GM21825 (cell line): ENCODE results near the gene MAST4.

ENCODE experiments used
- ATAC-seq: cut with Tn5 transposase; IDR thresholded peaks from one replicate; pipeline ENCODE4 v1.9.1; 2021; ENCODE audit warnings: mild to moderate bottlenecking, moderate library complexity; ENCODE audit not compliant: unreplicated experiment

The MAST4 gene

DNA sequence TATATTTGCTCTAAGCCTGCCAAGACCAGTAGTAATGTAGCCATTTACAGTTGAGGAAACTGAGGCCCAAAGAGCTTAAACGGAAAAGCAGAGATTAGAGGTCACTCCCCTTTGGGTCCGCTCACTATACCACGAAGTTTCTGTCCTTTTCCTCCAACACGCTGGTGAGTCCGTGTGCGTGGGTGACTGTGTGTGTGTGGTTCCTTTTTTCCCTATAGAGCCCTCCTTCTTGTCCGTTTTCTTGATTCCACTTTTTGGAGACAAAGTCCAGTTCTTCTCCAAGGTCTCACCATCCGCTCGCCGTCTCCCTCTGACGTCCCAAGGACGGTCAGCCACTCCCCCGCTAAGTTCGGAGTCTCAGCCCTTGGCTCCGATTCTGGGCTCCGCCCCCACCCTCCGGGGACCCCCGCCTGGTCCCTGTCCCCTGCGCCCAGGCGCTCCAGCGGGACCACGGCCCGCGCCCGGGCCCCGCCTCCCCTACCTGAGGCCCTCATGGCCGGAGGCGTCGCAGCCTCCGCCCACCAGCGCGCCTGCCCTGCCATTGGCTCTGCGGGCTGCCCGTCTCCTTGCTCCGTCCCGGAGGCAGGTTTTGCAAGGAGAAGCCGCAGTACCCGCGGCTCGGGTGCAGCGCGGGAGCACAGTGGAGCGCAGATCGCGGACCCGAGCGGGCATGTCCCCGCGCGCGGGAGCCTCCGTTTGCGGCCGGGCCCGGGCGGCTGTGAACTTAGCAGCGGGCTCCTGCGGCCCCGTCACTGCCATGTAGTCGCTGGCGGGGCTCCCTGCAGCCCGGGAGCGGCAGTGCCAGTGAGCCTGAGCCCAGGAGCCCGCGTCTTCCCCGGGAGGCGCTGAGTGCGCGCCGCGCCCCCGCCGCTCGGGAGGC lies at the start of gene MAST4:
TSS of gene MAST4 (plus strand) at position 638 of the 880 bp plus-strand sequence. CDS start 263 bp downstream, outside the sequence.
- ATAC-seq, result peak; percentile 98

DNA sequence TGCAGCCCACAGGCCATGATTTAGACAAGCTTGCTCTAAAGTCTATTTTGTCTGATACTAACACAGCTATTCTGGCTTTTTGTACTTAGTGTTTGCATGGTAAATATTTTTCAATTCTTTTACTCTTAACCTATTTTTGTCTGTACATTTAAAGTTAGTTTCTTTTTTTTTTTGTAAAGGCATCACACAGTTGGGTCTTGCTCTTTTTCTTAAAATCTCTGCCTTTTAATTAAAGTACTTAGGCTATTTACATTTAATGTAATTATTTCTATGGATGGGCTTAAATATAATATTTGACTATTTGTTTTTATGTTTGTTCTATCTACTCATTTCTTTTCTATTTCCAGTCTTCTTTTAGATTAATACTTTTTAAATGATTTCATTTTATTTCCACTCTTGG lies 49.7 kb upstream of the MAST4 start:
- ATAC-seq, result no peak

DNA sequence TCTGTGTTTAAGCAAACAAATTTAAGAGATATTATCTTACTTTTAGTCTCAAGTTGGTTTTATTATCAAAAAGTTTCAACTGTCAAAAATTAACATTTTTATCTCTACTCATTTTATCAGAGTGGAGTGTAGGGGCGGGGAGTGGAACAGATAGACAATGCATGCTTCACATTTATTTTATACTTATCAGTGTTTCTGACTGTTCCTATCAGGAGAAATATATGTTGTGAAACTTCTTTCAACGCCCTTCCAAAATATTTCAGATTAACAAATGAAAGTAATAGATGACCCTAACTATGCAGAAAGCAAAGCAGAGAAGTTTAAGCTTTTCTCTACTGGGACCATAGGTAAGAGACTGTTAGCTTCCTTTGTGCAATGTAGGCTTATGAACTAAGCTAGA lies 44.9 kb upstream of the MAST4 start:
- ATAC-seq, result no peak

DNA sequence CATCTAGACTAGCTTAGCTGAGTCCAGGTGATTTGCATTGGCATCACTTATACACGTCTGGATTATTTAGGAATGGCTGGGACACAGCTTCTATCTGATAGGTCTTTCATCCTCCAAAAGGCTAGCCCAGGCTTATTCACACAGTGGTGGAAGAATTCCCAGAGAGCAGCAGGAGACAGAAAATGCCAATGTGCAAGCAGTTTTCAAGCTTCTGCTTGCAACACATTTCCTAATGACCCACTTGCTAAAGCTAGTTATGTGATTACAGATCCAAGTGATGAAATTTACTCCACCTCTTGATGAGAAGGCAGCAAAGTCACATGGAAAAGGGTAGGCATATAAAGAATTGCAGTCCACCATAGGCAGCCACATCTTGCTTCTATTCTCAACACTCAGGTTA lies 44.2 kb upstream of the MAST4 start:
- no peak for ATAC-seq

DNA sequence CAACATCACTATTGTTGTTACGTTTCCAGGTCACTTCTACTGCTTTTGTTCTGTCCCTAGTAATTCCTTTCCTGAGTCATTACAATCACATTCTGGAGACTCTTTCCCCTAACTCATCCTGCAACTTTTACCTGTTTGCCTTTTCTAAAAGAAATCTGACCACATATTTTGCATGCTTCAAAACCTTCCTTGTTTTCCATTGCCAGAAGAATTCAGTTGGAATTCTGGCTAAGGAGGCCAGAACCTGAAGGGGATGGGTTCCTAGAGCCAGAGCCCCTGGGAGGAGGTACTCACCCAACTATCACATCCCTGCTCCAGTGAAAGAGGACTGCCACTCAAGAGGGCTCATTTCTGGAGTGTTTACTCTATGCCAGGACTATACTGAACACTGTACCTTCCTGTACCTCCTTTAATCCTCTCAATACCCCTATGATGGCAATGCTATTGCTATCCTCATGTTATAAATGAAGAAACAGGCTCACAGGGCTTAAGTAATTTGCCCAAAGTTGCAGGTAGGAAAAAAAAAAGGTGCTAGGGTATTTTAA lies 42.8 kb upstream of the MAST4 start:
- no peak for ATAC-seq

DNA sequence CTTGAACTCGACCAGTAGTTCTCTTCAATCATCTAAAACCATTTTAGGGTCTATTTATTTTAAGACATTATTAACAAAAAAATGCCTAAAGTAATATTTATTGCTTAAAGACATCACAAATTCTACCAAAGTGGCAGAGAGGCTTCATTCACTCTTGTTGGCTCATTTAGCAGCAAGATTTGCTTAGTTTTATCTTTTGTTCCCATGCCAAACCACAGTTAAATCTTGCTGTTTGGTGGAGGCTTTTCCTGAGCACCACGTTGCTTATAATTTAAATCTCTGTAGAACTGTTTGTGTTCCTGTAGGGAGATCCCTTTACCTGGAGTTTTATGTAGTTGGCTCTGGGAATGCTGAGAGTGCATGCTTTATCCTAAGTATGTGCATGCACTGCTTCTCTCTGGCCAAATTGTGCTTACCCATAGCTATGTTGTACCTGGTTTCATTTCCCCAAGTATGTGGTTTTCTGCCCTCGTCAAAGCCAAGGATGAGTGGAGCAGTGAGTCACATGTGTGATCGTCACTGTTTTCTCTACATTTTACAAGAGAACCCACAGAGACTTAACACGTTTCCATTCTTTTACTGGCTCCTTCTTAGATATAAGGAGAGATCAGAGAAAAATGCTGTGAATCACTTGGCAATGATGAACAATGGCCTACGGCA lies 42.1 kb upstream of the MAST4 start:
- peak; percentile 98 for ATAC-seq

DNA sequence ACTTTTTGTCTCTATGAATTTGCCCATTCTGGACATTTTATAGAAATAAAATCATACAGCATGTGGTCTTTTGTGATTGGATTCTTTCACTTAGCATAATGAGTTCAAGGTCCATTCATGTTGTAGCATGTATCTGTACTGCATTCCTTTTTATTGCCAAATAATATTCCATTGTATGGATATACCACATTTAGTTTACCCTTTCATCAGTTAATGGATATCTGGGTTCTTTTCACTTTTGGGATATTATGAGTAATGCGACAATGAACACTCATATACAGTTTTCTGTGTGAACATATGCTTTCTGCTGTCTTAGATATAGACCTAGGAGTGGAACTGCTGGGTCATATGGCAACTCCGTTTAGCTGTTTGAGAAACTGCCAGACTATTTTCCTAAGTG lies 41.3 kb upstream of the MAST4 start:
- ATAC-seq, result no peak

DNA sequence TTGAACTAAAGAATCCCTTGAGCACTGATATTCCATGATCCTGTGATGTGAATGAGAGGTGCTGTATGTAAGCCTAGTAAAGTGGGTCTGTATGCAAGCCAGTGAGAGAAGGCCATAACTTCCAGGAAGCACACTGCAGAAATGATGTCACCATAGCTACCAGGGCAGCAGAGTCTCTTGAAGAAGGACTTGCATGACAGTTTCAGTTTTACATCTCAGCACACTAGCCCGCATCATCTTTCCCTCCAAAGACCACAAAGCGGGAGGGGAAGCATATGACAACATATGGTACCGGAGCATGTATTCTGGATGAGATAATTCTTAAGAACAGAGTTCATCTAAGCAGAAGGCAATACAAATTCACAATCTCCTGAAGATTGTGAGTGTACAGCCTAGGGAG lies 37.6 kb upstream of the MAST4 start:
- ATAC-seq, result peak; percentile 65

DNA sequence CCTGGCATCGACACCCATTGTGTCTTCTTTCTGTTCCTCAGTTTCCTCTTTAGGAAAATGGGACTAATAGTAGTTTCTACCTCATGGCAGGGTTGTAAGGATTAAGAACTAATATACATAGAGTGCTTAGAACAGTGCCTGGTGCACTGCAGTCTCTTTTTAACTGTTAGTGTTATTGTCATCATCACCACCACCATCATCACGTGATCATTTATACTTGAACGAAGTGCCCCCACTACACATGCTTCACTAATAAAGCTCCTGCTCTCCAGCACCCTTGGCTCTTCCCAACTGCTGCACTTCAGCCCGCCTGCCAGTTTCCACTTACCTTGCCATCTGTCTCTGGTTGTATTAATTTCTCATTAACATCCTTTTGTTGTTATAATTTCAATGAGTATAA lies 35.8 kb upstream of the MAST4 start:
- no peak for ATAC-seq

DNA sequence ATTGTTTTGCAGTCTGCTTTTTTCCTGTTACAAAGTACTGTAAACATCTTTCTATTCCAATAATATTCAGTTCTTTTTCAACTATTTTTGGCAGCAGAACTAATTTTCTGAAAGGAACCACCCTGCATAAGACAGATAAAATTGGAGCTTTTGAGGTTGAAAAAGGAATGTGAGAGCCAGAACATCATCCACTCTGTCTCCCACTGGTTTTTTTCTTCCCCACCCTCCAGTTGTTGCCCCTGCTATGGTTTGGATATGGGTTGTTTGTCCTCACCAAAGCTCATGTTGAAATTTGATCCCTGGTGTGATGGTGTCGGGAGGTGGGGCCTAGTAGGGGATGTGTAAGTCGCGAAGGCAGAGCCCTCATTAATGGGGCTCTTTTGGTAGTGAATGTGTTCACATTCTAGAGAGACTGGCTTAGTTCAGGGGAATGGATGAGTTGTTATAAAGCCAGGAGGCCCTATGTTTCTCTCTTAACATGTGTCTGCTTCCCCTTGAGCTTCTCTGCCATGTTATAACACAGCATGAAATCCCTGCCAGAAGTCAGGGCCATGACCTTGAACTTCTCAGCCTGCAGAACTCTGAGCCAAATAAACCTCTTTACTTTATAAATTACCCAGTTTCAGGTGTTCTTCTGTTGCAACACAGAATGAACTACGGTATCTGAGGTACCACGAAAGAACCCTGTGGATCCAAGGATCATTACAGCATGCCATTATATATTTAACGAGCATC lies 34.8 kb upstream of the MAST4 start:
- ATAC-seq, result no peak

DNA sequence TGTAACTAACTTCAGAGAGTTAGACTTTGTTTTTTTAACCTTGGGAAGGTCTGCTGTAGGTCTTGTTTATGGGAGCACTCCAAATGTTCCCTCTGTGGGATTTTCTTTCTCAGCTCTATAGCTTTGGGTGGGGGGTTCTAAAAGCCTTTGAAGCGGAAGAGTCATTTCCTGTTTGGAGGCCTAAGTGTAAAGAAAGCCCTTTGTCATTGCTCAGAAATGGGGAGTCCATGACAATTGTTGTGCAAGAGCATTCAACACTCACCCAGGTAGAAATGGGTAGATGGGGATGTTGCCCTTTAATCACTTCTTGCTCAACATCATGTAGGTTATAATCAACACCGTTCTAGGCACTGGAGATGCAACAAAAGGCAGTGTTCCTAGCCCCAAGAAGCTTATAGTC lies 30.3 kb upstream of the MAST4 start:
- ATAC-seq, result no peak

DNA sequence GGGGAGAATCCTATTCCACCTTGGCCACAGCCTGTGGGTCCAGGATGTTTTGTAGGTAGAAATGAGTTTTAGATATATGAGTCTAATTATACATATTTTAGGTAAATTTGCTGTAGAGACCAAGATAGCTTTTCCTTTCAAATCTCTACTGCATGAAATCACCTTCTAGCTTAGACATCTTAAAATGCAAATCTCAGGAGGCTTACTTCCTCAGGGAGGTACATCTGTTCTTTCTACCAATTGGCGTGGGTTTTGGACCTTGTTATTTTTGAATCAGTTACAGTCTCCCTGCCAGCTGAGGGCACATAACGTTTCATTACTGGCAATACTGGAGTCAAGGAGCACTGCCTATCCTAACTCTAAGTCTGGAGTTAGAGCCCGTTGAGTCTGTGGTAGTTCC lies 28.7 kb upstream of the MAST4 start:
- no peak for ATAC-seq

DNA sequence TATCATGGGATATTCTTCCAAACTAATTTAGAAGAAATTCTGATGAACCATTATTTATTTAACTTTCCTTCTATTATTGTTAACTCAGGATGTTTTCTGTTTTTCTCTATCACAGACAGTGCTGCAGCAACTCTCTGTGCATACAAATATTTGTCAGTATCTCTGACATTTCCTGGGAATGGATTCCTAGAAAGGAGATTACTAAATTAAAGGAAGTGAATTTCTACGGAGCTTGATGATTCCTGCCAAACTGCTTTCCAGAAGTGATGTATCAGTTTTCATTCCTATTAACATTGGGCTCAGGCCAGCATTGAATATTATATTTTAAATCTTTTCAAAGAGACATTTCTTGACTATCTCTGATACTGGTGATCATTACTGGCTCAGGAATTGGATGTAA lies 26.0 kb upstream of the MAST4 start:
- ATAC-seq, result no peak

DNA sequence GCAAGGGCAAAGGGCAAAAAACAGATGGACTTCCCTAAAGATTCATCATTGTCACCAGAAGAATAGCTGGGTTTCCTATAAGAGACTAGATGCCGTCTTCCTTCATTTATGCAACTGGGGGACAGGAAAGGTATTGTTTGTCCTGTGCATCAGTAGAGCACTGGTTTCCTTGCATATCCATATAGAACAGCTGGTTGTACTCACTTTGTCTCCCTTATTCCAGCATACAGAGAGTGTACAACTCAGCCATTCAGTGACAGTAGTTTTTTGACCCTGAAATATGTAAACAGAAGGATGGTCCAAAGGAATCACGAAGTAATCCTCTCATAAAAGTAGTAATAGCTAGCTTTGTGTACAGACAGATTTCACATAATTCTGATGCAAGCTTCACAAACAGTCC lies 22.5 kb upstream of the MAST4 start:
- no peak for ATAC-seq

DNA sequence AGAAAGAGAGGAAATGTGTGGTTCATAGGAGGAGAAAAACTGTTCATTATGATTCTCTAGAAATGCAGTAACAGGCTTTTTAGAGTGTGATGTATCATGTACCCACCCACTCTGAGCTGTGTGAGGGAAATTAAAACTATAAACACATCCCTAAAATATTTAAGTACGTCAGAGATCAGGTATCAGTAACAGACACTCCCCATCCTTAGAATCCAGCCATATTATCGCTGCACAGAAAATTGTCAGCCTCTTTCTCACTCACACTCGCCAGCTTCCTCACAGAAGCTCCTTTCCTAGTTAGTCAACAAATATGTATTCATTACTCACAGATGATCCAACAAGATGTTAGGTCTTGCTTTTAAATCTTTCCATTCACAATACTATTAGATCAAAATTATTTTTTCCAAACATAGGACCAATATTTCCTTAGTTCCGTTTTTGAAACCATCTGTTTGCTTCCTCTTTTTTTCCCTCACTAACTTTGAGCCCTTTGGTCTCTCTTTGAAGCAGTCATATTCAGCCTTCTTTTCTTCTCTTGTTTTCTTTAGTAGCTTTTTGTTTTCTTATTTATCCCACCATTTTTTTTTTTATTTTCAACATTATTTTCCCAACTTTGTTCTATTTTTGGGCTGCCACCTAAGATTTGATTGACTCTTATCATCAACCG lies 13.6 kb upstream of the MAST4 start:
- no peak for ATAC-seq

DNA sequence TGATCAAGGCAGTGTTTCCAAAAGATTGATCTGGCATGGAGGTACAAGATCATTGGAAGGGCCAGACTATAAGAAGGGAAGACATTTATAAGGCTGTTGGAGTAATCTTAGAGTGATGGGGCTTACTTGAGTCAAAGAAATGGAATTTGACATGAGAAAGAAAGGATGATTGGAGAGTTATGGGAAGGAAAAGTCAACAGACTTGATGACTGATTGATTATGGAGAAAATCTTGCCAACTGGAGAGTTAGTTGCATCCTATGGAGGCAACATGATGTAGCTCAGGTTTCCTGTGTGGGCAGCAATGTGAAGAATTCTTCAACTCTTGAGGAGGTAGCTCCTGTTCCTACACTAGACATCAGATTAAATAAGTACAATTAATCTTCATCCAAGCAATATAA lies 10.9 kb upstream of the MAST4 start:
- ATAC-seq, result no peak

DNA sequence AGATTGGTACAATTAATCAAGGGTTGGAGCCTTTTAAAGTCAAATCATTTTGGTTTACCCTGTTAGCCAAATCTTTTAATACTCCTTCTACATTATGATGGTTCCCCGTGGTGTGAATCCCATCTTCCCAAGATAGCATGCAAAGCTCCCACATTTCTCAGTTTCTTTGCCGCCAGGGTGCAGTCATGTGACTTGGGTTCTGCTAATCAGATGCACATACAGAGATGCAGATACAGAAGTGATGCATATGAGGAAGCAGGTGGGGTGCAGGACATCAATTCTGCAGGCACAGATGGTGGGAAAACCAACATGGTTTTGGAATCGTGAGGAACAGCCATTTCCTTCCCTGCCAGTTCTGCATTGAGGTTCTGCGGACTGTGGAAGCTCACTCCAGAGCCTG lies 8.4 kb upstream of the MAST4 start:
- ATAC-seq, result no peak

DNA sequence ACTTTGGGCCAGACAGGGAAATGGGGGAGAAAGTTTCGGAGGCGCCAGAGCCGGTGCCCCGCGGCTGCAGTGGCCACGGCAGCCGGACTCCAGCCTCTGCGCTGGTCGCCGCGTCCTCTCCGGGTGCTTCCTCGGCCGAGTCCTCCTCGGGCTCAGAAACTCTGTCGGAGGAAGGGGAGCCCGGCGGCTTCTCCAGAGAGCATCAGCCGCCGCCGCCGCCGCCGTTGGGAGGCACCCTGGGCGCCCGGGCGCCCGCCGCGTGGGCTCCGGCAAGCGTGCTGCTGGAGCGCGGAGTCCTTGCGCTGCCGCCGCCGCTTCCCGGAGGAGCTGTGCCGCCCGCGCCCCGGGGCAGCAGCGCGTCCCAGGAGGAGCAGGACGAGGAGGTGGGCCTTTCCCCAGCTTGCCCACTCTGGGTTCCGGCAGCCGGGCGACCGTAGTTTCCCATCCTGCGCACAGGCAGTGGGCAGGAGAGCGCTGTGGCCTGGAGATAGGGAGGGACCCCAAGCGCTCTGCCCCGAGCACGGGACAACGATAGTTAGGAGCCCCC lies 516 bp downstream of the MAST4 start:
- ATAC-seq, result peak; percentile 23

DNA sequence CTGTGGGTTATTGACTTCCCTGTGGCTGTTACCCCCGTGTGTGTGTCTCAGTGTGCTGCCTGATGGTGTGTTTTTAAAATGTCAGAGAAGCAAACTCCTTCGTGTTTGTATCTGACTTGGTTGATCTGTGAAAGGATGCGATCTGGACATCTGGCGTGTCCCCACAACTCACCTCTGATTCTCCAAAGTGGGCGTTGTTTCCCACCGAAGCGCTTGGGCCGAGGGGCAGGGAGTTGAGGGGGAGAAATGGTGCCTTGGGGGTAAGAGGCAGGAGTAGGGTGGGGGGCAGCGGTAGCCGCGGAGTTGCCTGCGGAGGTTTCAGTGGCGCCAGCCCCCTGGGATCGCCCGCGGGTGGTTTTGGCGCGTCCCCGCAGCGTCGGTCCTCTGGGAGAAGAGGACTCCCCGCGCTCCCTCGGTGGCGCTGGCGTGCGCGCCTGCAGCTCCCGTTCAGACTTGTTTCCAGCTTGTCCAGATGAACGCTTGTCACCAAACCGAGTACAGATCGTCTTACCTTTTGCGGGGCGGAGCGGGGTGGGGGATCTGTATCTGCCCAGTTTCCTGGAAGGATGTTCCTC lies 1.1 kb downstream of the MAST4 start:
- ATAC-seq, result no peak

DNA sequence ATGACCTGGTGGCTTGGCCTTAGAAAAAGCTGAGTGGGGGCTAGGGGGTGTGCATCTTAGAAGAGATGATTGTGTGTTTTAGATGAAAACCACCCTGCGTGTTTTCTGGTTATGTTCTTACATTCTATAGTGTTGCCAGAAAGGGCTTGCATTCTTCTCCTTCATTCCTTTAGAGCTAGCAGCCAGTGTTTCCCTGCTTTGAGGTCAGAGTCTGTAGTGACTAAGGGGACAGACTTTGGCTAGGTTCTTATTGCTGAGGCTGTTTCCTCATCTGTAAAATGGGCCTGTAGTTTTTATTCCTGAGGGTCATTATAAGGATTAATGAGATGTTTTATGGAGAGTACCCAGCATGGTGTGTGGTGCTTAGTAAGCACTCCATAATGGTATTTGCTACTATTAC lies 6.4 kb downstream of the MAST4 start:
- ATAC-seq, result no peak
